ENCODE data around the gene SSH2. TPM values are rescaled to one million over a fixed set of nuclear protein-coding genes. Genes with fewer than 3 reads are reported as not detected.
"Not testable (repeated sequence)": the region's sequence is repeated elsewhere in the genome, so short reads cannot be mapped to it uniquely, and the experiment has no call there.

The SSH2 gene
- total RNA-seq, 4 donors from 2014 or later = 30.2 to 38.6 (median 35.5) TPM

- no peaks in the 10 kb centered on the region for H3K27me3 ChIP-seq
- no peak overlapping the region for H3K4me3 ChIP-seq (replicated peaks in 1 of 3)
- 61 to 75% methylated on average over 3 of the region's 3 CpGs for WGBS, 2 donors
- no peaks in the 10 kb centered on the region for H3K36me3 ChIP-seq
- peak overlapping the region in 2 of 3 donors; percentile 14 to 38 for H3K27ac ChIP-seq
- H3K9me3 ChIP-seq = no peaks in the 10 kb centered on the region
- no peak for DNase-seq
- H3K4me1 ChIP-seq = peaks cover 3 to 12% of the 10 kb centered on the region in 2 donors
- TF ChIP-seq CTCF (IDR thresholded peaks at IDR 0.05) (no peak), POLR2A (IDR thresholded peaks at IDR 0.05) (no peak)
- intact Hi-C loops (cut with DNase I) = no loop called here
These were observed 247.0 kb downstream of the SSH2 start for GRCh38 chr17:29682987-29683386.

DNA sequence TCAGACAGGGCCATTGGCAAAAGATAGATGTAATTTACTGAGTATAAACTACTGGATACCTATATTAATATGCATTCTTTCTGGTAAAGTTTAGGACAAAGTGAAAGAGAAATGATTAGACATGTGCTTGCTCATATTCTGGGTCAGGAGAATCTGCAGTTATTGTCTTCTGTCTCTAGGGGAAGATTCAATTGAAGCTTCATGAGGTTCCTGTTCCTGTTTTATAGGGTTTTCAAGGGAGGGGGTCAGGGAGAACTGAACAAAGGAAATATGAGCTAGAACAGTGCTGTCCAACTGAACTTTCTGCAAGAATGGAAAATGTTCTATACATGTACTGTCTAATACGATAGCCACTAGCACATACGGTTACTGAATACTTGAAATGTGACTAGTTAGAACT is 248.0 kb downstream of the SSH2 start:
- no peak overlapping the region for H3K4me3 ChIP-seq (replicated peaks in 1 of 3)
- no peak for TF ChIP-seq CTCF (IDR thresholded peaks at IDR 0.05)
- TF ChIP-seq POLR2A (IDR thresholded peaks at IDR 0.05) = no peak
- no peaks in the 10 kb centered on the region for H3K36me3 ChIP-seq
- intact Hi-C loops (cut with DNase I) = no loop called here
- WGBS, 2 donors = 74 to 82% methylated on average over 2 of the region's 2 CpGs
- H3K4me1 ChIP-seq = peaks cover 3 to 12% of the 10 kb centered on the region in 2 donors
- no peak for DNase-seq
- no peaks in the 10 kb centered on the region for H3K27me3 ChIP-seq
- peak overlapping the region in 2 of 3 donors; percentile 14 to 38 for H3K27ac ChIP-seq
- H3K9me3 ChIP-seq = no peaks in the 10 kb centered on the region

DNA sequence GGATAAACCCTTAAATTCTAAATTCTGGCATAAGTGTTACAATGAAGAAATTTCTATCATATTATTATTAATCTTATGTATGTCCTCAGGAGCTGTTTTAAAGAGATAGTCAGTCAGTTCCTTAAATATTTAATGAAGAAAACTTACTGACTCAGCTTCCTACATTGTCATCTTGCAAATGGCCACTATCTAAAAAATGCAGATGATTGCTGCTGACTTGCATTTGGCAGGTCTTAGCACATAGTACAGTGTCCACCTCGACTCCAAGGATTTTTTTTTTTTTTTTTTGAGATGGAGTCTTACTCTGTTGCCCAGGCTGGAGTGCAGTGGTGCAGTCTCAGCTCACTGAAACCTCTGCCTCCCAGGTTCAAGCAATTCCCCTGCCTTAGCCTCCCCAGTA is 252.2 kb downstream of the SSH2 start:
- 64 to 74% methylated on average over 1 of the region's 1 CpG for WGBS, 2 donors
- Histone ChIP-seq H3K4me1 (peaks cover 3 to 11% of the 10 kb centered on the region in 2 donors), H3K27ac (peak overlapping the region in 1 of 3 donors; percentile 34)

DNA sequence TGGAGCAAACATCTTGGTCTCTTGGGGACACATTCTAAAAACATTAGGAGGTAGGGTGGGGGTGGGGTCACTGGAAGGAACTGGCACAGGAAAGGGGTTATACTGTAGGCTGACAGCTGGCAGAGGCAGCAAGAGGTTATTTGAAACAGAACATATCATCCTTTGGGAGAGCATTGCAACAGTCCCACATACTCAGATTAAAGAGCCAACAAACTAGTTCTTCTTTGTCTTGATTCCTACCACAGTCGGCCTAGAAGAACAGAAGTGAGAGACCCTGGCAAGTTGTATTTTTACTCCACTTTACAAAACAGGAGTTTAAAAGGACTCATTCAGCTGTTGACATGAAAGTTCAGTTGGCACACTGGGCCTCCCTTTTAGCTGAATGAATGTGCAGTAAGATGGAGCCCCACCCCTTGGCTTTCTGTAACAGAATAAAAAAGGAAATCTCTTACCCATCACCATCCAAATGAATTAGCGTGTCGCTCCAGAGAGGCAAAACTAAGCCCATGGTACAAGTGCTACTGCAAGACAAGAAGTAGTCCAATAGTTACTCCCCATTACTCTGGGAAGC is 252.7 kb downstream of the SSH2 start:
- 62 to 70% methylated on average over 3 of the region's 3 CpGs for WGBS, 2 donors
- H3K27ac ChIP-seq = no peak overlapping the region
- no peaks in the 10 kb centered on the region for H3K36me3 ChIP-seq
- H3K4me3 ChIP-seq (replicated peaks in 1 of 3) = no peak overlapping the region
- TF ChIP-seq CTCF (IDR thresholded peaks at IDR 0.05) = no peak
- TF ChIP-seq POLR2A (IDR thresholded peaks at IDR 0.05) = no peak
- DNase-seq = peak in 1 of 2 donors; percentile 11
- no peaks in the 10 kb centered on the region for H3K27me3 ChIP-seq
- peaks cover under 1 to 6% of the 10 kb centered on the region in 2 donors for H3K4me1 ChIP-seq
- H3K9me3 ChIP-seq = no peaks in the 10 kb centered on the region
- intact Hi-C loops (cut with DNase I) = no loop called here

More for the DNA sequence above, 252.2 kb downstream of the SSH2 start:
- intact Hi-C loops (cut with DNase I) = no loop called here
- no peak overlapping the region for H3K4me3 ChIP-seq (replicated peaks in 1 of 3)
- no peaks in the 10 kb centered on the region for H3K27me3 ChIP-seq
- no peaks in the 10 kb centered on the region for H3K9me3 ChIP-seq
- DNase-seq = no peak
- TF ChIP-seq POLR2A (IDR thresholded peaks at IDR 0.05) (no peak), CTCF (IDR thresholded peaks at IDR 0.05) (no peak)
- no peaks in the 10 kb centered on the region for H3K36me3 ChIP-seq

- DNase-seq; H3K9me3 ChIP-seq; H3K27me3 ChIP-seq; intact Hi-C loops (cut with DNase I); H3K36me3 ChIP-seq; H3K4me3 ChIP-seq (replicated peaks in 1 of 3); H3K4me1 ChIP-seq; H3K27ac ChIP-seq: not testable (repeated sequence)
- WGBS, 2 donors = 95% methylated on average over 8 of the region's 8 CpGs
These were observed 254.1 kb downstream of the SSH2 start for GRCh38 chr17:29675961-29676360.

All from thyroid gland (tissue), 4 donors.